Left ventricle myocardium inferior (tissue), 1 donor: Measurements from ENCODE around the gene CACTIN. TPM values are rescaled to one million over a fixed set of nuclear protein-coding genes. Genes with fewer than 3 reads are reported as not detected.

ENCODE experiments used
- DNase-seq: peaks from one replicate; pipeline ENCODE4 v3.0.0-alpha.2; 2020
- H3K27ac ChIP-seq: fragments of 200-600 bp; replicated peaks from 2 replicates; pipeline ENCODE4 v1.8.0; 2021
- H3K27me3 ChIP-seq: fragments of 200-600 bp; 2 replicates; pipeline ENCODE4 v1.8.0; 2021; ENCODE audit warnings: low read depth
- H3K36me3 ChIP-seq: fragments of 200-600 bp; 2 replicates; pipeline ENCODE4 v1.8.0; 2021
- H3K4me1 ChIP-seq: fragments of 200-600 bp; 2 replicates; pipeline ENCODE4 v1.8.0; 2021
- H3K4me3 ChIP-seq: fragments of 200-600 bp; 2 replicates; pipeline ENCODE4 v1.8.0; 2021; ENCODE audit warnings: mild to moderate bottlenecking, moderate library complexity
- H3K9me3 ChIP-seq: fragments of 200-600 bp; replicated peaks from 2 replicates; pipeline ENCODE4 v1.8.0; 2021
- intact Hi-C: fragments of 100-400 bp; cut with micrococcal nuclease; formaldehyde crosslinking; loops from one replicate; pipeline ENCODE4 v1.11.0; 2022
- total RNA-seq: library from RNA; stranded (reverse); fragmentation: NEBNext Ultra II Directional; extraction: Animal tissue kit (Norgen Biotek cat#: 25700); gene quantifications from one replicate; pipeline ENCODE4 v1.2.1, GENCODE V29; 2021
- TF ChIP-seq, protein P1 (sequence below): fragments of 200-600 bp; IDR thresholded peaks from 2 replicates; pipeline ENCODE4 v1.8.0; 2021; ENCODE audit warnings: antibody characterized with exemption, mild to moderate bottlenecking, borderline replicate concordance
- donor health status: DM: no; HTN: yes; CAD: no; lungs with severe emphysema.

CACTIN gene
- total RNA-seq, 1 donor from 2014 or later = 14.5 TPM

DNA sequence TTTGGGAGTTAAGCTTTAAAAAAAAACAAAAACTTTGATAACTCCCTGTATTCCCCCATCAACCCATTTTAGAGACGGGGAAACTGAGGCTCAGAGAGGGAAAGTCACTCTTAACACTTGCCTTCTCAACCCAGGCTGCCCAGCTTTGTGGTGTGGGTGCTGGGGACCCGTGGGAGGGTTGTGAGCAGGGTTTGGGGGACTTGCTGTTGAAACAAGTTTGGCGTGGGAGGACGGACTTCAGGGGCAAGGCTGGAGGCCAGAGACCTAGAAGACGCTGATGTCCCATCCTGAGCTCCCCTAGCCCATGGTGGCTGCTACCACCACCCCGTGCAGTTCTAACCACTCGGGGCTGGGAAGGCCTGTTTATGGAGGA is 747 bp upstream of the CACTIN start:
- H3K36me3 ChIP-seq = peaks cover 19% of the 10 kb centered on the region
- H3K4me1 ChIP-seq = peaks cover 29% of the 10 kb centered on the region
- peak overlapping the region; percentile 95 for H3K4me3 ChIP-seq
- no peak for DNase-seq
- no peaks in the 10 kb centered on the region for H3K27me3 ChIP-seq
- intact Hi-C loops = no loop called here
- peak overlapping the region; percentile 99 for H3K27ac ChIP-seq
- TF ChIP-seq, protein P1, sequence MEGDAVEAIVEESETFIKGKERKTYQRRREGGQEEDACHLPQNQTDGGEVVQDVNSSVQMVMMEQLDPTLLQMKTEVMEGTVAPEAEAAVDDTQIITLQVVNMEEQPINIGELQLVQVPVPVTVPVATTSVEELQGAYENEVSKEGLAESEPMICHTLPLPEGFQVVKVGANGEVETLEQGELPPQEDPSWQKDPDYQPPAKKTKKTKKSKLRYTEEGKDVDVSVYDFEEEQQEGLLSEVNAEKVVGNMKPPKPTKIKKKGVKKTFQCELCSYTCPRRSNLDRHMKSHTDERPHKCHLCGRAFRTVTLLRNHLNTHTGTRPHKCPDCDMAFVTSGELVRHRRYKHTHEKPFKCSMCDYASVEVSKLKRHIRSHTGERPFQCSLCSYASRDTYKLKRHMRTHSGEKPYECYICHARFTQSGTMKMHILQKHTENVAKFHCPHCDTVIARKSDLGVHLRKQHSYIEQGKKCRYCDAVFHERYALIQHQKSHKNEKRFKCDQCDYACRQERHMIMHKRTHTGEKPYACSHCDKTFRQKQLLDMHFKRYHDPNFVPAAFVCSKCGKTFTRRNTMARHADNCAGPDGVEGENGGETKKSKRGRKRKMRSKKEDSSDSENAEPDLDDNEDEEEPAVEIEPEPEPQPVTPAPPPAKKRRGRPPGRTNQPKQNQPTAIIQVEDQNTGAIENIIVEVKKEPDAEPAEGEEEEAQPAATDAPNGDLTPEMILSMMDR = no peak
- H3K9me3 ChIP-seq = no peaks in the 10 kb centered on the region

DNA sequence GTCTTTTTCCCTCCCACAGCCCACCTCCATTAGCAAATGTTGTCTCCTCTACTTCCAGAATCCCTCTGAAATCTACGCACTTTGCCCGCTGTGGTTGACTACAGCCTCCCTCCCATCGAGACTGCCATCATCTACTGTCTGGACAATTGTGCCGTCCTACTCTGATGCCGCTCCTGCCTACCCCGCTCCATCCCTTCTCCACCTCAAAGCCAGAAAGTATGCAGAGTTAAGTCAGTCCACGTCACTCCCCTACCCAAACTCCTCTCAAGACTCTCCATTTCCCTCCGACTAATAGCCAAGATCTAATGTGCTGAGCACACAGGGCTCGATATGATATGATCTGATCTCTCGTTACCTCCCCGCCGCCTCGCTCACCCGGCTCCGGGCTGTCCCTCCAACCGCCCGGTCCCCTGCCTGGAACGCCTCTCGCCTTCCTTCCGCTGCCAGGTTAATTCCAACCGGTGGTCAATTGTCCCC is 556 bp downstream of the CACTIN start:
- Histone ChIP-seq H3K27me3 (no peaks in the 10 kb centered on the region), H3K9me3 (no peaks in the 10 kb centered on the region), H3K4me3 (peak overlapping the region; percentile 95), H3K27ac (peak overlapping the region; percentile 99), H3K4me1 (peaks cover 29% of the 10 kb centered on the region), H3K36me3 (peaks cover 19% of the 10 kb centered on the region)
- DNase-seq = no peak
- TF ChIP-seq, protein P1 = no peak
- intact Hi-C loops = no loop called here

DNA sequence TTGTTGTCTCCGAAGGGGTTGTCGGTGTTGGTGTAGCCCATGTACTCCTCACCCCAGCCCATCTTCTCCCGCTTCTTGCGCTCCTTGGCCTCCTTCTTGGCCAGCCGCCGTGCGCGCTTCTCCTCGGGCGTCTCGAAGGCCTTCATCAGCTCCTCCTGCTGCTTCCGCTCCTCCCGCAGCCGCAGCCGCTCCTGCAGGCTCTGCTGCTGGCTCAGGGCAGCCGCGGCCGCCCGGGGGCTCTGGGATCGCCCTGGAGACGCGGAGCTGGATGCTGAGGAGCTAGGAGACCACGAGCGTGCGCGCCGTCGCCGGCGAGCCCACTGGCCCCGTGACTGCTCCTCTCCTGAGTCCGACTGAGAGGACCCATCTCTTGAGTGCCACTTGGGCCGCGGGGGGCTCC is 2.9 kb downstream of the CACTIN start:
- Histone ChIP-seq H3K4me1 (peaks cover 30% of the 10 kb centered on the region), H3K9me3 (no peaks in the 10 kb centered on the region), H3K4me3 (no peak overlapping the region), H3K27ac (no peak overlapping the region), H3K27me3 (no peaks in the 10 kb centered on the region), H3K36me3 (peaks cover 26% of the 10 kb centered on the region)
- intact Hi-C loops = no loop called here
- DNase-seq = no peak
- TF ChIP-seq, protein P1 = no peak

DNA sequence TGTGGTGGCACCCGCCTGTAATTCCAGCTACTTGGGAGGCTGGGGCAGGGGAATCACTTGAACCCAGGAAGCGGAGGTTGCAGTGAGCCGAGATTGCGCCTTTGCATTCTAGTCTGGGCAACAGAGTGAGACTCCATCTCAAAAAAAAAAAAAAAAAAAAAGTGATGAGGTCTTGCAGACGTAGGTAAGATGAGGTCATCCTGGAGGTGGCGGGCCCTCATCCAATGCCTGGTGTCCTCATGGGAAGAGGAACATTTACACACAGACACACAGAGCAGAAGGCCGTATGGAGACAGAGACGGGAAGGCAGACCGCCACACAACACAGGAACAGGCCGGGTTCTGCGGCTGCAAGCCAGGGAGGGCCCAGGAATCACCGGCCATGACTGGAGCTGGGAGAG is 4.4 kb downstream of the CACTIN start:
- H3K4me1 ChIP-seq = peaks cover 42% of the 10 kb centered on the region
- no peak for DNase-seq
- no peaks in the 10 kb centered on the region for H3K9me3 ChIP-seq
- TF ChIP-seq, protein P1 = no peak
- H3K27me3 ChIP-seq = no peaks in the 10 kb centered on the region
- no peak overlapping the region for H3K4me3 ChIP-seq
- intact Hi-C loops = no loop called here
- H3K36me3 ChIP-seq = peaks cover 26% of the 10 kb centered on the region
- no peak overlapping the region for H3K27ac ChIP-seq

DNA sequence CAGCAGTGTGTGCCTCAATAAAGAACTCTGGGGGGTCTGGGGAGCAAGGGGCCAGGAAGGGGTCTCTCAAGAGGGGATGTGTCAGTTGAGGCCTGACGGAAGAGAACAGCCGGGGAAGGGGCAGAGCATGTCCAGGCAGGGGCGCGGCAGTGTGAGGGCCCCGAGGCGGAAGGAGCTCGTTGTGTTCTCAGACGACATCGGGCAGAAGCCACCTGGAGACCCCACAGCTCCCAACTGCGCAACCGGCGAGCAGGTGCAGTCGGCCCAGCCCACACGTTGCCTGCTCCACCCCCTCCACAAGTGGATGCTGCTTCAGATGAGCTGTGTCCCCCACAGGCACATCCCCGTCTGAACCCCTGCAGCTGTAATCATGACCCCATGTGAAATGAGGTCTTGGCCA is 4.9 kb downstream of the CACTIN start:
- no peak for DNase-seq
- Histone ChIP-seq H3K4me1 (peaks cover 42% of the 10 kb centered on the region), H3K27me3 (no peaks in the 10 kb centered on the region), H3K9me3 (no peaks in the 10 kb centered on the region), H3K36me3 (peaks cover 26% of the 10 kb centered on the region), H3K4me3 (no peak overlapping the region), H3K27ac (no peak overlapping the region)
- TF ChIP-seq, protein P1 = no peak
- intact Hi-C loops = no loop called here
